Lung (tissue), 12 donors: ENCODE data around the gene FAM83D. TPM values are rescaled to one million over a fixed set of nuclear protein-coding genes. Genes with fewer than 3 reads are reported as not detected.

Source experiments
- ATAC-seq: fragments of 200-7000 bp; cut with Tn5 transposase; one replicate; pipeline ENCODE4 v1.9.1; 2020; ENCODE audit warnings: moderate number of reproducible peaks; ENCODE audit not compliant: insufficient read depth, low FRiP score
- DNase-seq, 3 donors: peaks; one replicate each; pipeline ENCODE4 v3.0.0-alpha.2; 2013 to 2017
- H3K27ac ChIP-seq, 2 donors: one replicate each; pipeline ENCODE4 v1.5.1; 2013; ENCODE audit warnings: mild to moderate bottlenecking in 2 of 2, moderate library complexity in 2 of 2, control low read depth in 1 of 2, inconsistent platforms in 1 of 2, low read depth in 1 of 2, low read length in 1 of 2
- H3K27me3 ChIP-seq, 3 donors: one replicate each; pipeline ENCODE4 v1.5.1; 2013; ENCODE audit warnings: low read length in 2 of 3; ENCODE audit not compliant: control insufficient read depth in 3 of 3, insufficient read depth in 3 of 3
- H3K36me3 ChIP-seq, 4 donors: one replicate each; pipeline ENCODE4 v1.5.1; 2013; ENCODE audit warnings: low read length in 4 of 4, mild to moderate bottlenecking in 1 of 4, moderate library complexity in 1 of 4; ENCODE audit not compliant: control insufficient read depth in 4 of 4, insufficient read depth in 4 of 4
- H3K4me1 ChIP-seq, 5 donors: one replicate each; pipeline ENCODE4 v1.5.1; 2013; ENCODE audit warnings: low read length in 5 of 5, mild to moderate bottlenecking in 2 of 5, moderate library complexity in 1 of 5; ENCODE audit not compliant: control insufficient read depth in 5 of 5, insufficient read depth in 5 of 5
- H3K4me3 ChIP-seq: one replicate; pipeline ENCODE4 v1.5.1; 2013; ENCODE audit warnings: mild to moderate bottlenecking, control low read depth, moderate library complexity
- H3K9ac ChIP-seq, 2 donors: one replicate each; pipeline ENCODE4 v1.5.1; 2013; ENCODE audit warnings: low read length in 2 of 2, control low read depth in 1 of 2; ENCODE audit not compliant: insufficient read depth in 1 of 2
- H3K9me3 ChIP-seq, 4 donors: one replicate each; pipeline ENCODE4 v1.5.1; 2013; ENCODE audit warnings: low read length in 3 of 4, mild to moderate bottlenecking in 1 of 4, moderate library complexity in 1 of 4; ENCODE audit not compliant: control insufficient read depth in 4 of 4, insufficient read depth in 3 of 4
- WGBS, 2 donors: extraction: QIAGEN DNeasy Blood & Tissue Kit; methylation state at CpG; one replicate each; pipeline ENCODE4 v1.1.7; 2013; 5-methylcytosine and 5-hydroxymethylcytosine counted together
- polyA plus RNA-seq, 2 donors: library from polyadenylated mRNA; stranded (reverse); fragments of 200-250 nt; gene quantifications; one replicate each; pipeline ENCODE4 v1.2.1, GENCODE V29; 2013
- total RNA-seq, 2 donors: library from RNA; depleted of rRNA in 1 of 2; stranded (reverse); fragments of >200 nt in 1 of 2; gene quantifications; one replicate each; pipeline ENCODE4 v1.2.1, GENCODE V29; 2014 to 2021
- TF ChIP-seq, protein P1 (sequence below): IDR thresholded peaks from 2 replicates; pipeline ENCODE4 v1.5.1; 2012; ENCODE audit warnings: mild to moderate bottlenecking; ENCODE audit errors: control extremely low read depth, extremely low read depth
- donor health status: control.
- donor health status: control.
- donor health status: Bipolar disorder and iron deficiency.
- donor health status: healthy.
- donor health status: DM: yes; HTN: yes; CAD: no.

The FAM83D gene
- total and polyA plus RNA-seq, 4 donors, result 0.94 to 3.6 (median 2.8) TPM

- Histone ChIP-seq H3K4me1 (peaks cover 0 to 9% (median 0%) of the 10 kb centered on the region in 5 donors), H3K9ac (no peak overlapping the region), H3K36me3 (no peaks in the 10 kb centered on the region), H3K9me3 (no peaks in the 10 kb centered on the region), H3K4me3 (no peak overlapping the region), H3K27me3 (peaks cover 0 to 5% (median 0%) of the 10 kb centered on the region in 3 donors), H3K27ac (peak overlapping the region in 1 of 2 donors; percentile 1)
- ATAC-seq (no peak), DNase-seq (no peak)
- TF ChIP-seq, protein P1, sequence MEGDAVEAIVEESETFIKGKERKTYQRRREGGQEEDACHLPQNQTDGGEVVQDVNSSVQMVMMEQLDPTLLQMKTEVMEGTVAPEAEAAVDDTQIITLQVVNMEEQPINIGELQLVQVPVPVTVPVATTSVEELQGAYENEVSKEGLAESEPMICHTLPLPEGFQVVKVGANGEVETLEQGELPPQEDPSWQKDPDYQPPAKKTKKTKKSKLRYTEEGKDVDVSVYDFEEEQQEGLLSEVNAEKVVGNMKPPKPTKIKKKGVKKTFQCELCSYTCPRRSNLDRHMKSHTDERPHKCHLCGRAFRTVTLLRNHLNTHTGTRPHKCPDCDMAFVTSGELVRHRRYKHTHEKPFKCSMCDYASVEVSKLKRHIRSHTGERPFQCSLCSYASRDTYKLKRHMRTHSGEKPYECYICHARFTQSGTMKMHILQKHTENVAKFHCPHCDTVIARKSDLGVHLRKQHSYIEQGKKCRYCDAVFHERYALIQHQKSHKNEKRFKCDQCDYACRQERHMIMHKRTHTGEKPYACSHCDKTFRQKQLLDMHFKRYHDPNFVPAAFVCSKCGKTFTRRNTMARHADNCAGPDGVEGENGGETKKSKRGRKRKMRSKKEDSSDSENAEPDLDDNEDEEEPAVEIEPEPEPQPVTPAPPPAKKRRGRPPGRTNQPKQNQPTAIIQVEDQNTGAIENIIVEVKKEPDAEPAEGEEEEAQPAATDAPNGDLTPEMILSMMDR, result no peak
- 58 to 74% methylated on average over 20 of the region's 20 CpGs for WGBS, 2 donors
These were observed 42.9 kb upstream of the FAM83D start for GRCh38 chr20:38883081-38883980.

- H3K4me3 ChIP-seq, result no peak overlapping the region
- H3K9ac ChIP-seq, result no peak overlapping the region
- H3K9me3 ChIP-seq, result no peaks in the 10 kb centered on the region
- no peaks in the 10 kb centered on the region for H3K36me3 ChIP-seq
- ATAC-seq (no peak), DNase-seq (no peak)
- H3K27ac ChIP-seq, result no peak overlapping the region
- TF ChIP-seq, protein P1, result no peak
- peaks cover 0 to 3% (median 0%) of the 10 kb centered on the region in 3 donors for H3K27me3 ChIP-seq
- 82 to 87% methylated on average over 13 of the region's 13 CpGs for WGBS, 2 donors
- peaks cover 0 to 12% (median 0%) of the 10 kb centered on the region in 5 donors for H3K4me1 ChIP-seq
These were observed 42.1 kb upstream of the FAM83D start for GRCh38 chr20:38883981-38884733.

GRCh38 chr20:38885357-38885756 is 40.9 kb upstream of the FAM83D start:
- Histone ChIP-seq H3K27ac (no peak overlapping the region), H3K9me3 (no peaks in the 10 kb centered on the region), H3K36me3 (no peaks in the 10 kb centered on the region), H3K27me3 (peaks cover 0 to 5% (median 3%) of the 10 kb centered on the region in 3 donors), H3K4me3 (no peak overlapping the region), H3K9ac (no peak overlapping the region), H3K4me1 (peaks cover 0 to 12% (median 0%) of the 10 kb centered on the region in 5 donors)
- TF ChIP-seq, protein P1, result no peak
- ATAC-seq, result no peak
- WGBS, 2 donors, result 85 to 90% methylated on average over 6 of the region's 6 CpGs
- no peak for DNase-seq
